GM23248 (cell line): Measurements from ENCODE around the gene FERMT3.

Experiments used
- EZH2 ChIP-seq: fragments of 200-600 bp; sonication (generic); IDR thresholded peaks from 2 replicates; pipeline ENCODE4 v1.6.1; 2018; ENCODE audit warnings: antibody characterized with exemption, mild to moderate bottlenecking; ENCODE audit not compliant: insufficient read depth, poor library complexity, severe bottlenecking
- EZH2phosphoT487 ChIP-seq: fragments of 200-600 bp; sonication (generic); IDR thresholded peaks from 2 replicates; pipeline ENCODE4 v1.6.1; 2018; ENCODE audit warnings: antibody characterized with exemption, moderate library complexity, mild to moderate bottlenecking, low read depth; ENCODE audit not compliant: insufficient read depth

GRCh38 chr11:64232967-64233315 is 26.4 kb downstream of the FERMT3 start:
- TF ChIP-seq EZH2 (no peak), EZH2phosphoT487 (no peak)
